Chondrocyte (in vitro differentiated cells): ENCODE results near the gene SELENOO. TPM values are rescaled to one million over a fixed set of nuclear protein-coding genes. Genes with fewer than 3 reads are reported as not detected.

Experiments
- DNase-seq: peaks from one replicate; pipeline ENCODE4 v3.0.0; 2021; ENCODE audit warnings: mixed read lengths, low spot score
- H3K27ac Mint-ChIP-seq: one replicate; pipeline ENCODE4 v1.8.0; 2021; ENCODE audit warnings: mild to moderate bottlenecking, moderate library complexity, mixed read lengths; ENCODE audit not compliant: unreplicated experiment
- H3K27me3 Mint-ChIP-seq: 2 replicates; pipeline ENCODE4 v1.8.0; 2021; ENCODE audit warnings: low read depth, mixed read lengths
- H3K36me3 Mint-ChIP-seq: 2 replicates; pipeline ENCODE4 v1.8.0; 2021; ENCODE audit warnings: low read depth, mixed read lengths
- H3K4me1 Mint-ChIP-seq: 2 replicates; pipeline ENCODE4 v1.8.0; 2021; ENCODE audit warnings: low read depth, mild to moderate bottlenecking, mixed read lengths
- H3K4me3 Mint-ChIP-seq: one replicate; pipeline ENCODE4 v1.8.0; 2021; ENCODE audit warnings: mild to moderate bottlenecking, moderate library complexity, mixed read lengths; ENCODE audit not compliant: unreplicated experiment
- H3K9me3 Mint-ChIP-seq: 2 replicates; pipeline ENCODE4 v1.8.0; 2021; ENCODE audit warnings: low read depth, mixed read lengths
- CTCF ChIP-seq: fragments of 200-600 bp; sonication (generic); IDR thresholded peaks from 2 replicates; pipeline ENCODE4 v1.5.0; 2021; ENCODE audit warnings: antibody characterized with exemption, mild to moderate bottlenecking, moderate library complexity
- total RNA-seq: library from RNA; stranded (reverse); gene quantifications from 3 replicates; pipeline ENCODE4 v1.2.1, GENCODE V29; 2021

Gene SELENOO
- total RNA-seq, 1 donor from 2014 or later: 17.1 TPM

GRCh38 chr22:50226063-50226874 lies 25.5 kb downstream of the SELENOO start:
- Mint-ChIP-seq H3K4me1 (no peaks in the 10 kb centered on the region), H3K36me3 (peaks cover 16% of the 10 kb centered on the region), H3K27ac (no peak overlapping the region), H3K4me3 (no peak overlapping the region), H3K9me3 (no peaks in the 10 kb centered on the region), H3K27me3 (no peaks in the 10 kb centered on the region)
- no peak for DNase-seq
- TF ChIP-seq CTCF: no peak

GRCh38 chr22:50226875-50227165 lies 26.0 kb downstream of the SELENOO start:
- DNase-seq: no peak
- Mint-ChIP-seq H3K9me3 (no peaks in the 10 kb centered on the region), H3K4me1 (no peaks in the 10 kb centered on the region), H3K4me3 (no peak overlapping the region), H3K27me3 (no peaks in the 10 kb centered on the region), H3K27ac (no peak overlapping the region), H3K36me3 (peaks cover 16% of the 10 kb centered on the region)
- no peak for TF ChIP-seq CTCF

GRCh38 chr22:50227579-50228215 lies 26.9 kb downstream of the SELENOO start:
- no peak overlapping the region for H3K27ac Mint-ChIP-seq
- no peak overlapping the region for H3K4me3 Mint-ChIP-seq
- no peak for TF ChIP-seq CTCF
- no peaks in the 10 kb centered on the region for H3K27me3 Mint-ChIP-seq
- peaks cover 16% of the 10 kb centered on the region for H3K36me3 Mint-ChIP-seq
- H3K9me3 Mint-ChIP-seq: no peaks in the 10 kb centered on the region
- DNase-seq: no peak
- H3K4me1 Mint-ChIP-seq: no peaks in the 10 kb centered on the region

GRCh38 chr22:50228366-50228765 lies 27.6 kb downstream of the SELENOO start:
- H3K4me1 Mint-ChIP-seq: no peaks in the 10 kb centered on the region

GRCh38 chr22:50229370-50229769 lies 28.6 kb downstream of the SELENOO start:
- H3K9me3 Mint-ChIP-seq: no peaks in the 10 kb centered on the region
- no peaks in the 10 kb centered on the region for H3K4me1 Mint-ChIP-seq
- H3K4me3 Mint-ChIP-seq: no peak overlapping the region
- peaks cover 9% of the 10 kb centered on the region for H3K36me3 Mint-ChIP-seq
- no peak overlapping the region for H3K27ac Mint-ChIP-seq
- DNase-seq: no peak
- no peak for TF ChIP-seq CTCF
- H3K27me3 Mint-ChIP-seq: no peaks in the 10 kb centered on the region

More at GRCh38 chr22:50228366-50228765, 27.6 kb downstream of the SELENOO start:
- TF ChIP-seq CTCF: no peak
- no peak overlapping the region for H3K27ac Mint-ChIP-seq
- H3K4me3 Mint-ChIP-seq: no peak overlapping the region
- no peaks in the 10 kb centered on the region for H3K27me3 Mint-ChIP-seq
- DNase-seq: no peak
- peaks cover 12% of the 10 kb centered on the region for H3K36me3 Mint-ChIP-seq
- H3K9me3 Mint-ChIP-seq: no peaks in the 10 kb centered on the region
